Ishikawa (cell line): ENCODE measurements around the gene ADK.

Experiments
- CEBPB ChIP-seq: IDR thresholded peaks from 2 replicates; pipeline ENCODE4 v1.6.1; 2012
- CREB1 ChIP-seq: IDR thresholded peaks from 2 replicates; pipeline ENCODE4 v1.6.1; 2012; ENCODE audit warnings: low read depth
- EGR1 ChIP-seq: IDR thresholded peaks from 2 replicates; pipeline ENCODE4 v1.6.1; 2012
- EP300 ChIP-seq: IDR thresholded peaks from 2 replicates; pipeline ENCODE4 v1.6.1; 2012; ENCODE audit warnings: borderline replicate concordance
- FOXM1 ChIP-seq: IDR thresholded peaks from 2 replicates; pipeline ENCODE4 v1.6.1; 2012; ENCODE audit warnings: low read depth, borderline replicate concordance
- NFIC ChIP-seq: IDR thresholded peaks from 2 replicates; pipeline ENCODE4 v1.6.1; 2012
- RAD21 ChIP-seq: IDR thresholded peaks from 2 replicates; pipeline ENCODE4 v1.6.1; 2012; ENCODE audit warnings: low read depth
- REST ChIP-seq: IDR thresholded peaks from 2 replicates; pipeline ENCODE4 v1.6.1; 2012; ENCODE audit warnings: low read depth, mild to moderate bottlenecking
- TAF1 ChIP-seq: IDR thresholded peaks from 2 replicates; pipeline ENCODE4 v1.6.1; 2012; ENCODE audit warnings: low read depth, mild to moderate bottlenecking
- TCF12 ChIP-seq: IDR thresholded peaks from 2 replicates; pipeline ENCODE4 v1.6.1; 2012; ENCODE audit warnings: low read depth
- TEAD4 ChIP-seq: IDR thresholded peaks from 2 replicates; pipeline ENCODE4 v1.6.1; 2012
- YY1 ChIP-seq: IDR thresholded peaks from 2 replicates; pipeline ENCODE4 v1.6.1; 2012; ENCODE audit warnings: low read depth
- TF ChIP-seq, protein P1 (sequence below): IDR thresholded peaks from 2 replicates; pipeline ENCODE4 v1.6.1; 2012
- TF ChIP-seq, protein P2 (sequence below): IDR thresholded peaks from 2 replicates; pipeline ENCODE4 v1.6.1; 2012

DNA sequence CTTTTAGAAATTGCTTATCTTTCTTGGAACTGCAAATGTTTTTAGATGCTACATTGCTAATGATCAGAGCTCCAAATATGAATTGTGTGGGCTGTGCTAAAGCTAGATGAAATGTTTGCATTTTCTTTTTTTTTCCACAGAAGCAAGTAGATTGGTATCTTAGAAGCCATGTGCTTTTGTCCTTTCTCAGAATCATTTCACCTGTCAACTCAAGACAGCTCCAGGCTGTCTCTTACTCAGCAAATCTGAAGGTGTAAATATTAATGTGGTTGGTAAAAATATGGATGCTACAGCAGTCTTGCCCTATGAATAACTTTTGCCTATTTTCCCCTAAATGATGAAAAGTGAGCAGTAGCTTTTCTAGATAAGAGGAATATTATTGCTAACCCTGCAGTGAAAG is 41.6 kb upstream of the ADK start:
- TF ChIP-seq REST (no peak), TEAD4 (no peak), YY1 (no peak), EP300 (no peak), RAD21 (no peak), FOXM1 (no peak), CREB1 (no peak), TAF1 (no peak), NFIC (no peak), CEBPB (no peak), TCF12 (no peak), EGR1 (no peak)
- TF ChIP-seq, protein P1, sequence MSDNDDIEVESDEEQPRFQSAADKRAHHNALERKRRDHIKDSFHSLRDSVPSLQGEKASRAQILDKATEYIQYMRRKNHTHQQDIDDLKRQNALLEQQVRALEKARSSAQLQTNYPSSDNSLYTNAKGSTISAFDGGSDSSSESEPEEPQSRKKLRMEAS: no peak
- TF ChIP-seq, protein P2, sequence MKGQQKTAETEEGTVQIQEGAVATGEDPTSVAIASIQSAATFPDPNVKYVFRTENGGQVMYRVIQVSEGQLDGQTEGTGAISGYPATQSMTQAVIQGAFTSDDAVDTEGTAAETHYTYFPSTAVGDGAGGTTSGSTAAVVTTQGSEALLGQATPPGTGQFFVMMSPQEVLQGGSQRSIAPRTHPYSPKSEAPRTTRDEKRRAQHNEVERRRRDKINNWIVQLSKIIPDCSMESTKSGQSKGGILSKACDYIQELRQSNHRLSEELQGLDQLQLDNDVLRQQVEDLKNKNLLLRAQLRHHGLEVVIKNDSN: no peak
